SK-N-SH treated with all-trans-retinoic acid at 6 μM for 48 hours (cell line): ENCODE measurements around the gene SMARCD1.

Source experiments
- ATAC-seq: fragments of 200-7000 bp; cut with Tn5 transposase; 3 replicates; pipeline ENCODE4 v1.9.1; 2020; ENCODE audit warnings: mild to moderate bottlenecking, moderate library complexity
- ARNTL ChIP-seq: fragments of 450-650 bp; formaldehyde crosslinking; IDR thresholded peaks from 2 replicates; pipeline ENCODE4 v1.5.0; 2020; ENCODE audit warnings: low read depth, mild to moderate bottlenecking, moderate library complexity, borderline replicate concordance
- BACH2 ChIP-seq: fragments of 250-450 bp; sonication (Bioruptor Pico); IDR thresholded peaks from 2 replicates; pipeline ENCODE4 v1.9.0; 2021; ENCODE audit warnings: mild to moderate bottlenecking, borderline replicate concordance
- CSDC2 ChIP-seq: fragments of 250-450 bp; sonication (Bioruptor Pico); IDR thresholded peaks from 2 replicates; pipeline ENCODE4 v1.5.0; 2020; ENCODE audit warnings: mild to moderate bottlenecking, moderate library complexity
- CSRNP3 ChIP-seq: fragments of 250-450 bp; sonication (Bioruptor Pico); IDR thresholded peaks from 2 replicates; pipeline ENCODE4 v1.5.1; 2021; ENCODE audit warnings: mild to moderate bottlenecking, moderate library complexity
- ESRRG ChIP-seq: fragments of 250-450 bp; sonication (Bioruptor Pico); IDR thresholded peaks from 2 replicates; pipeline ENCODE4 v1.6.1; 2021; ENCODE audit warnings: mild to moderate bottlenecking
- GLIS3 ChIP-seq: fragments of 250-450 bp; sonication (Bioruptor Pico); IDR thresholded peaks from 2 replicates; pipeline ENCODE4 v1.5.0; 2020; ENCODE audit warnings: mild to moderate bottlenecking, moderate library complexity
- ISL1 ChIP-seq: fragments of 250-450 bp; sonication (Bioruptor Pico); IDR thresholded peaks from 2 replicates; pipeline ENCODE4 v2.1.2; 2022; ENCODE audit warnings: mild to moderate bottlenecking, moderate library complexity
- PATZ1 ChIP-seq: fragments of 250-450 bp; sonication (Bioruptor Pico); IDR thresholded peaks from 2 replicates; pipeline ENCODE4 v1.8.0; 2020; ENCODE audit warnings: mild to moderate bottlenecking, moderate library complexity, borderline replicate concordance
- POU6F1 ChIP-seq: fragments of 250-450 bp; sonication (Bioruptor Pico); IDR thresholded peaks from 2 replicates; pipeline ENCODE4 v1.8.0; 2021; ENCODE audit warnings: low read depth, mild to moderate bottlenecking, moderate library complexity, borderline replicate concordance
- PPARA ChIP-seq: fragments of 250-450 bp; sonication (Bioruptor Pico); IDR thresholded peaks from 2 replicates; pipeline ENCODE4 v1.5.0; 2020; ENCODE audit warnings: mild to moderate bottlenecking, borderline replicate concordance
- RARB ChIP-seq: fragments of 250-450 bp; sonication (Bioruptor Pico); IDR thresholded peaks from 2 replicates; pipeline ENCODE4 v1.8.0; 2021; ENCODE audit warnings: mild to moderate bottlenecking, moderate library complexity
- SNAI2 ChIP-seq: fragments of 250-450 bp; sonication (Bioruptor Pico); IDR thresholded peaks from 2 replicates; pipeline ENCODE4 v1.5.0; 2020; ENCODE audit warnings: mild to moderate bottlenecking, moderate library complexity
- TCF4 ChIP-seq: fragments of 250-450 bp; sonication (Bioruptor Pico); IDR thresholded peaks from 2 replicates; pipeline ENCODE4 v1.8.0; 2021; ENCODE audit warnings: mild to moderate bottlenecking, moderate library complexity, borderline replicate concordance
- TOX ChIP-seq: fragments of 250-450 bp; sonication (Bioruptor Pico); IDR thresholded peaks from 2 replicates; pipeline ENCODE4 v1.8.0; 2021; ENCODE audit warnings: mild to moderate bottlenecking, moderate library complexity, borderline replicate concordance
- TSHZ2 ChIP-seq: fragments of 250-450 bp; sonication (Bioruptor Pico); IDR thresholded peaks from 2 replicates; pipeline ENCODE4 v1.5.0; 2020; ENCODE audit warnings: mild to moderate bottlenecking, moderate library complexity
- ZC3H10 ChIP-seq: fragments of 250-450 bp; sonication (Bioruptor Pico); IDR thresholded peaks from 2 replicates; pipeline ENCODE4 v1.5.1; 2021; ENCODE audit warnings: mild to moderate bottlenecking, moderate library complexity
- ZFP3 ChIP-seq: fragments of 250-450 bp; sonication (Bioruptor Pico); IDR thresholded peaks from 2 replicates; pipeline ENCODE4 v1.5.0; 2020; ENCODE audit warnings: mild to moderate bottlenecking, moderate library complexity
- ZFP30 ChIP-seq: fragments of 450-650 bp; formaldehyde crosslinking; IDR thresholded peaks from 2 replicates; pipeline ENCODE4 v1.5.0; 2022; ENCODE audit warnings: mild to moderate bottlenecking, moderate library complexity
- ZNF565 ChIP-seq: fragments of 450-650 bp; formaldehyde crosslinking; conservative IDR thresholded peaks from 2 replicates; pipeline ENCODE4 v1.5.0; 2020; ENCODE audit warnings: low read depth, mild to moderate bottlenecking, moderate library complexity
- ZNF70 ChIP-seq: fragments of 450-650 bp; formaldehyde crosslinking; IDR thresholded peaks from 2 replicates; pipeline ENCODE4 v1.5.0; 2020; ENCODE audit warnings: mild to moderate bottlenecking, moderate library complexity
- ZNF8 ChIP-seq: fragments of 450-650 bp; formaldehyde crosslinking; IDR thresholded peaks from 2 replicates; pipeline ENCODE4 v1.5.0; 2020; ENCODE audit warnings: mild to moderate bottlenecking, moderate library complexity

Gene SMARCD1

GRCh38 chr12:50066402-50066801 lies 18.7 kb upstream of the SMARCD1 start:
- peak; percentile 85 for ATAC-seq
- TF ChIP-seq GLIS3 (CRISPR knock-in tag) (no peak), POU6F1 (CRISPR knock-in tag) (no peak), CSDC2 (CRISPR knock-in tag) (no peak), BACH2 (CRISPR knock-in tag) (no peak), ZFP30 (CRISPR knock-in tag) (no peak), TCF4 (no peak), PATZ1 (CRISPR knock-in tag) (no peak), ESRRG (CRISPR knock-in tag) (no peak), TSHZ2 (CRISPR knock-in tag) (no peak), PPARA (CRISPR knock-in tag) (no peak), ARNTL (no peak), ZFP3 (CRISPR knock-in tag) (no peak), ZNF8 (no peak)

- no peak for ATAC-seq
- no peak for TF ChIP-seq PATZ1 (CRISPR knock-in tag)
- TF ChIP-seq ISL1 (CRISPR knock-in tag): no peak
- no peak for TF ChIP-seq CSDC2 (CRISPR knock-in tag)
- TF ChIP-seq RARB (CRISPR knock-in tag): no peak
- TF ChIP-seq ZNF8: no peak
- TF ChIP-seq ZFP3 (CRISPR knock-in tag): no peak
- TF ChIP-seq CSRNP3 (CRISPR knock-in tag): no peak
- TF ChIP-seq TOX (CRISPR knock-in tag): no peak
- no peak for TF ChIP-seq ZC3H10 (CRISPR knock-in tag)
- TF ChIP-seq SNAI2 (CRISPR knock-in tag): no peak
- no peak for TF ChIP-seq BACH2 (CRISPR knock-in tag)
- no peak for TF ChIP-seq TSHZ2 (CRISPR knock-in tag)
- TF ChIP-seq GLIS3 (CRISPR knock-in tag): no peak
- TF ChIP-seq ARNTL: no peak
- no peak for TF ChIP-seq ESRRG (CRISPR knock-in tag)
- no peak for TF ChIP-seq POU6F1 (CRISPR knock-in tag)
- no peak for TF ChIP-seq ZNF70 (CRISPR knock-in tag)
- no peak for TF ChIP-seq PPARA (CRISPR knock-in tag)
- no peak for TF ChIP-seq ZNF565
- TF ChIP-seq TCF4: no peak
Measured at GRCh38 chr12:50069069-50069468, 16.1 kb upstream of the SMARCD1 start.
